A375 (cell line): Measurements from ENCODE around the gene RNASET2. TPM values are rescaled to one million over a fixed set of nuclear protein-coding genes. Genes with fewer than 3 reads are reported as not detected.

Experiments used
- small RNA-seq: library from RNA; depleted of rRNA; stranded (forward); fragments of <200 nt; gene quantifications from one replicate; pipeline ENCODE3, GENCODE V24; 2014
- total RNA-seq: library from RNA; depleted of rRNA; stranded (reverse); fragments of >200 nt; shearing (Covaris generic); gene quantifications from 2 replicates; pipeline ENCODE4 v1.2.3, GENCODE V29; 2014; rRNA removed

RNASET2 gene
- 16.6 and 21.7 TPM in 2 replicates for total RNA-seq

GRCh38 chr6:166956444-166957086, at the start of gene RNASET2:
RNASET2 (minus strand) TSS chr6:166956550; CDS start chr6:166956182, 368 bp downstream.

GRCh38 chr6:166999145-166999883, 43.0 kb upstream of the RNASET2 start, which contains the start of gene CEP43:
CEP43 (plus strand) TSS chr6:166999397; CDS start chr6:166999413, 16 bp downstream.

Small RNA genes within 50 kb of the gene (small RNA-seq; reads per million reads assigned to genes)
- not detected for gene MIR3939

Other genes with a start within 250 kb of the RNASET2 start
- 16.6 and 18.3 TPM in 2 replicates for gene CEP43, start 42.8 kb upstream of the RNASET2 start, total RNA-seq
- gene CCR6, start 166.5 kb upstream of the RNASET2 start, total RNA-seq = not detected in 2 replicates
- not detected in 2 replicates for gene GPR31, start 201.4 kb upstream of the RNASET2 start, total RNA-seq